ENCODE data around the gene FOXA2. TPM values are rescaled to one million over a fixed set of nuclear protein-coding genes. Genes with fewer than 3 reads are reported as not detected.

FOXA2 gene
- total and polyA plus RNA-seq, 2 of the 13 experiments (the other 11 are each of a cell fraction or from before 2014, with no cell fraction given), result 8.8 to 12.2 TPM

DNA sequence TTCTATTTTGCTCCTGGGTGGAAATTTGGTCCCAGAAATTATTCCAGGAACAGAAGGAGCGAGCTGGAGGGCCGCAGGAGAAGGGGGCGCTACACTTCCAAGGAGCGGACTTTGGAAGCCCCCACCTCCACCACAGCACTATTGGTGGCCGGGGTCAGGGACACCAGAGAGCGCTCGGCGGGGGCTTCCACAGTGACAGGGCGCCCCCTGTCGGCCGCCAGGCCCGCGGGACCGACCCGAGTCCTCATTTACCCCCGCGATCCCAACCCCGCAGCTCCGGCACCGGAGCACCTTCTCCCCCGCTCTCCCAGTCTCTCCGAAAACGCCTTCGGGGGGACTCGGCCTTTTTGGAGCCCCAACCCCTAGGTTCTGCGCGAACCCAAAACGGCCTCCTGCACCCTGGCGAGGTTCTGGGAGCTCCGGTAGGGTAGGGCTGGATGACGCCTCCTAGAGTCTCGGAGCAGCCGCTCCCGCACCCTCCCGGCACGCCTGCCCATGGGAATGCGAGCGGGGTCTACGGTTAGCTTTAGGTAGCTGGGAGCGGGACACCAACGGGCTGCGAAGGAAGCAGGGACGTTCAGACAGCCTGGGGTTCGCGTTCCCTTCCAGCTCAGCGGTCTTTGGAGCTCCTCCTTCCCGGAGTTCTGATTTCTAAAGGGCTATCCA is 2.4 kb upstream of the FOXA2 start (continued):
- TF ChIP-seq HOXA7 (CRISPR knock-in tag; IDR thresholded peaks at IDR 0.05) (no peak), RFX1 (IDR thresholded peaks at IDR 0.05) (no peak), ZNF296 (CRISPR knock-in tag; conservative IDR thresholded peaks at IDR 0.05) (no peak), NFE2 (CRISPR knock-in tag; IDR thresholded peaks at IDR 0.05) (no peak), PHB2 (IDR thresholded peaks at IDR 0.05; ENCODE audit: partially characterized antibody) (no peak), ZNF781 (CRISPR knock-in tag; IDR thresholded peaks at IDR 0.05; ENCODE audit: borderline replicate concordance, not compliant biosample characterization) (no peak), NFE2L2 (IDR thresholded peaks at IDR 0.05; ENCODE audit: low read length) (no peak), ZNF556 (CRISPR knock-in tag; IDR thresholded peaks at IDR 0.05; ENCODE audit: borderline replicate concordance) (no peak; the same call in 1 of the 2 replicates), ZNF138 (CRISPR knock-in tag; IDR thresholded peaks at IDR 0.05; ENCODE audit: low read depth) (no peak), TCF7 (IDR thresholded peaks at IDR 0.05; ENCODE audit: low read depth) (peak; percentile 41; the same call in 1 of the 2 replicates), ZNF136 (CRISPR knock-in tag; IDR thresholded peaks at IDR 0.05; ENCODE audit: low read depth) (no peak), ZNF792 (CRISPR knock-in tag; IDR thresholded peaks at IDR 0.05) (no peak), SMAD1 (CRISPR knock-in tag; IDR thresholded peaks at IDR 0.05; ENCODE audit: borderline replicate concordance, low read depth) (peak; percentile 72; the same call in 1 of the 2 replicates), TOE1 (CRISPR knock-in tag; IDR thresholded peaks at IDR 0.05) (peak; percentile 61; the same call in 1 of the 2 replicates), NR2F1 (CRISPR knock-in tag; IDR thresholded peaks at IDR 0.05) (peak; percentile 68; a peak in 3 of 4 replicates), XBP1 (CRISPR knock-in tag; IDR thresholded peaks at IDR 0.05) (no peak), SUZ12 (IDR thresholded peaks at IDR 0.05; ENCODE audit: low read depth, low read length) (no peak)
- TF ChIP-seq, protein P1, sequence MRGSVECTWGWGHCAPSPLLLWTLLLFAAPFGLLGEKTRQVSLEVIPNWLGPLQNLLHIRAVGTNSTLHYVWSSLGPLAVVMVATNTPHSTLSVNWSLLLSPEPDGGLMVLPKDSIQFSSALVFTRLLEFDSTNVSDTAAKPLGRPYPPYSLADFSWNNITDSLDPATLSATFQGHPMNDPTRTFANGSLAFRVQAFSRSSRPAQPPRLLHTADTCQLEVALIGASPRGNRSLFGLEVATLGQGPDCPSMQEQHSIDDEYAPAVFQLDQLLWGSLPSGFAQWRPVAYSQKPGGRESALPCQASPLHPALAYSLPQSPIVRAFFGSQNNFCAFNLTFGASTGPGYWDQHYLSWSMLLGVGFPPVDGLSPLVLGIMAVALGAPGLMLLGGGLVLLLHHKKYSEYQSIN (CRISPR knock-in tag; IDR thresholded peaks at IDR 0.05; ENCODE audit: borderline replicate concordance), result no peak
- TF ChIP-seq, protein P2, sequence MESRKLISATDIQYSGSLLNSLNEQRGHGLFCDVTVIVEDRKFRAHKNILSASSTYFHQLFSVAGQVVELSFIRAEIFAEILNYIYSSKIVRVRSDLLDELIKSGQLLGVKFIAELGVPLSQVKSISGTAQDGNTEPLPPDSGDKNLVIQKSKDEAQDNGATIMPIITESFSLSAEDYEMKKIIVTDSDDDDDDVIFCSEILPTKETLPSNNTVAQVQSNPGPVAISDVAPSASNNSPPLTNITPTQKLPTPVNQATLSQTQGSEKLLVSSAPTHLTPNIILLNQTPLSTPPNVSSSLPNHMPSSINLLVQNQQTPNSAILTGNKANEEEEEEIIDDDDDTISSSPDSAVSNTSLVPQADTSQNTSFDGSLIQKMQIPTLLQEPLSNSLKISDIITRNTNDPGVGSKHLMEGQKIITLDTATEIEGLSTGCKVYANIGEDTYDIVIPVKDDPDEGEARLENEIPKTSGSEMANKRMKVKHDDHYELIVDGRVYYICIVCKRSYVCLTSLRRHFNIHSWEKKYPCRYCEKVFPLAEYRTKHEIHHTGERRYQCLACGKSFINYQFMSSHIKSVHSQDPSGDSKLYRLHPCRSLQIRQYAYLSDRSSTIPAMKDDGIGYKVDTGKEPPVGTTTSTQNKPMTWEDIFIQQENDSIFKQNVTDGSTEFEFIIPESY (CRISPR knock-in tag; IDR thresholded peaks at IDR 0.05), result no peak
- TF ChIP-seq, protein P3, sequence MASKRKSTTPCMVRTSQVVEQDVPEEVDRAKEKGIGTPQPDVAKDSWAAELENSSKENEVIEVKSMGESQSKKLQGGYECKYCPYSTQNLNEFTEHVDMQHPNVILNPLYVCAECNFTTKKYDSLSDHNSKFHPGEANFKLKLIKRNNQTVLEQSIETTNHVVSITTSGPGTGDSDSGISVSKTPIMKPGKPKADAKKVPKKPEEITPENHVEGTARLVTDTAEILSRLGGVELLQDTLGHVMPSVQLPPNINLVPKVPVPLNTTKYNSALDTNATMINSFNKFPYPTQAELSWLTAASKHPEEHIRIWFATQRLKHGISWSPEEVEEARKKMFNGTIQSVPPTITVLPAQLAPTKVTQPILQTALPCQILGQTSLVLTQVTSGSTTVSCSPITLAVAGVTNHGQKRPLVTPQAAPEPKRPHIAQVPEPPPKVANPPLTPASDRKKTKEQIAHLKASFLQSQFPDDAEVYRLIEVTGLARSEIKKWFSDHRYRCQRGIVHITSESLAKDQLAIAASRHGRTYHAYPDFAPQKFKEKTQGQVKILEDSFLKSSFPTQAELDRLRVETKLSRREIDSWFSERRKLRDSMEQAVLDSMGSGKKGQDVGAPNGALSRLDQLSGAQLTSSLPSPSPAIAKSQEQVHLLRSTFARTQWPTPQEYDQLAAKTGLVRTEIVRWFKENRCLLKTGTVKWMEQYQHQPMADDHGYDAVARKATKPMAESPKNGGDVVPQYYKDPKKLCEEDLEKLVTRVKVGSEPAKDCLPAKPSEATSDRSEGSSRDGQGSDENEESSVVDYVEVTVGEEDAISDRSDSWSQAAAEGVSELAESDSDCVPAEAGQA (IDR thresholded peaks at IDR 0.05; ENCODE audit: low read depth), result 0 out of 2 replicates have a peak, but pooled peaks have one; percentile 57
- TF ChIP-seq, protein P3 (CRISPR knock-in tag; IDR thresholded peaks at IDR 0.05; ENCODE audit: borderline replicate concordance), result no peak
